HL-60 (cell line): ENCODE results near the gene CCDC192.
"Not testable (repeated sequence)": the region's sequence is repeated elsewhere in the genome, so short reads cannot be mapped to it uniquely, and the experiment has no call there.

Experiments
- DNase-seq, 2 experiments: peaks; one replicate each; pipeline ENCODE4 v3.0.0-alpha.2; 2010 to 2020; ENCODE audit warnings: low read depth in 1 of 2, low spot score in 1 of 2
- H3K27ac ChIP-seq: fragments of 250-450 bp; sonication (Bioruptor Pico); replicated peaks from 2 replicates; pipeline ENCODE4 v1.5.1; 2020; ENCODE audit warnings: mild to moderate bottlenecking, moderate library complexity
- H3K27me3 ChIP-seq: fragments of 250-450 bp; sonication (Bioruptor Pico); 2 replicates; pipeline ENCODE4 v1.5.1; 2021; ENCODE audit warnings: mild to moderate bottlenecking, moderate library complexity; ENCODE audit not compliant: insufficient read depth, poor library complexity, severe bottlenecking
- H3K4me3 ChIP-seq: replicated peaks from 2 replicates; pipeline ENCODE4 v1.5.1; 2011; ENCODE audit warnings: mild to moderate bottlenecking, control low read depth, low read length; ENCODE audit not compliant: insufficient read depth
- GABPA ChIP-seq: IDR thresholded peaks from 2 replicates; pipeline ENCODE4 v1.6.1; 2012; ENCODE audit warnings: low read depth
- POLR2AphosphoS5 ChIP-seq: IDR thresholded peaks from 2 replicates; pipeline ENCODE4 v1.6.1; 2012; ENCODE audit warnings: low read depth
- SPI1 ChIP-seq: IDR thresholded peaks from 2 replicates; pipeline ENCODE4 v1.6.1; 2012; ENCODE audit warnings: low read depth, mild to moderate bottlenecking, borderline replicate concordance
- TF ChIP-seq, protein P1 (sequence below): IDR thresholded peaks from one replicate; pipeline ENCODE4 v1.5.1; 2011; ENCODE audit warnings: low read length, control low read depth, inconsistent platforms; ENCODE audit not compliant: insufficient read depth
- TF ChIP-seq, protein P2 (sequence below): IDR thresholded peaks from 2 replicates; pipeline ENCODE4 v1.6.1; 2012; ENCODE audit warnings: low read depth; ENCODE audit not compliant: insufficient replicate concordance

Gene CCDC192

DNA sequence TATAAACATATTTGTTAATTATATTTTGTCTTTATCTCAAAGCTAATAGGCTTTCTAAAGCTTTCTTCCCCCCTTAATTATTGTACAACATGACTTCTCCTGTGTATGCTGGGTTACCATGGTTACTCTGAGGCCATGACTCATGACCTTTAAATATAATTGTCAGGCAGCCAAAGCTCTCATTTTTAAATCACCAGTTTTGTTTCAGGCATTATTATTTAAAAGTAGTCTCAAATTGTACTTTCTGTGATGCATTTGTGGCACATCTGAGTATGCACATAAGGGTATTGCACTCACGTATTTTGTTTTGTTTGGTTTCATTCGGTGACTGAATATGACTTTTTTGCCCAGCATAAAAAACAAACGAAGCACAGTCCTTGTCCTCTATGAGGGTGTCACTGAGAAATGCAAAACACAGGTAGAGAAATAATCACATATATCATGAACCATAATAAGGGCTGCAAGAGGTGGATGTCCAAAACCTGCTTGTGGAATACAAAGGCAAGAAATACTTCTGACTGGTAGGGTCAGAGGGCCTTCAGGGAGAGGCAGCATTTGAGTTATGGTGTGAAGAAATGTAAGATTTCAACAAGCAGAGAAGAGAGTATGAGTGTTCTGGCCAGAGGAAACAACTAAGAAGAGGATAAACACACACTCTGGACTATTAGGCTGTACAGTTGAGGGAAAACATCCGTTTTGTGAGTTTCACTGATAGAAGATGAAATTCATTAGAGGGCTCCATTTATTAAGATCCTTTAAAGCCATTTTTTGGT is 2.1 kb downstream of the CCDC192 start:
- DNase-seq, result no peak
- Histone ChIP-seq H3K27me3 (no peaks in the 10 kb centered on the region), H3K27ac (no peak overlapping the region), H3K4me3 (no peak overlapping the region)
- TF ChIP-seq, protein P1, sequence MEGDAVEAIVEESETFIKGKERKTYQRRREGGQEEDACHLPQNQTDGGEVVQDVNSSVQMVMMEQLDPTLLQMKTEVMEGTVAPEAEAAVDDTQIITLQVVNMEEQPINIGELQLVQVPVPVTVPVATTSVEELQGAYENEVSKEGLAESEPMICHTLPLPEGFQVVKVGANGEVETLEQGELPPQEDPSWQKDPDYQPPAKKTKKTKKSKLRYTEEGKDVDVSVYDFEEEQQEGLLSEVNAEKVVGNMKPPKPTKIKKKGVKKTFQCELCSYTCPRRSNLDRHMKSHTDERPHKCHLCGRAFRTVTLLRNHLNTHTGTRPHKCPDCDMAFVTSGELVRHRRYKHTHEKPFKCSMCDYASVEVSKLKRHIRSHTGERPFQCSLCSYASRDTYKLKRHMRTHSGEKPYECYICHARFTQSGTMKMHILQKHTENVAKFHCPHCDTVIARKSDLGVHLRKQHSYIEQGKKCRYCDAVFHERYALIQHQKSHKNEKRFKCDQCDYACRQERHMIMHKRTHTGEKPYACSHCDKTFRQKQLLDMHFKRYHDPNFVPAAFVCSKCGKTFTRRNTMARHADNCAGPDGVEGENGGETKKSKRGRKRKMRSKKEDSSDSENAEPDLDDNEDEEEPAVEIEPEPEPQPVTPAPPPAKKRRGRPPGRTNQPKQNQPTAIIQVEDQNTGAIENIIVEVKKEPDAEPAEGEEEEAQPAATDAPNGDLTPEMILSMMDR, result no peak
- TF ChIP-seq SPI1, result no peak
- TF ChIP-seq, protein P2, sequence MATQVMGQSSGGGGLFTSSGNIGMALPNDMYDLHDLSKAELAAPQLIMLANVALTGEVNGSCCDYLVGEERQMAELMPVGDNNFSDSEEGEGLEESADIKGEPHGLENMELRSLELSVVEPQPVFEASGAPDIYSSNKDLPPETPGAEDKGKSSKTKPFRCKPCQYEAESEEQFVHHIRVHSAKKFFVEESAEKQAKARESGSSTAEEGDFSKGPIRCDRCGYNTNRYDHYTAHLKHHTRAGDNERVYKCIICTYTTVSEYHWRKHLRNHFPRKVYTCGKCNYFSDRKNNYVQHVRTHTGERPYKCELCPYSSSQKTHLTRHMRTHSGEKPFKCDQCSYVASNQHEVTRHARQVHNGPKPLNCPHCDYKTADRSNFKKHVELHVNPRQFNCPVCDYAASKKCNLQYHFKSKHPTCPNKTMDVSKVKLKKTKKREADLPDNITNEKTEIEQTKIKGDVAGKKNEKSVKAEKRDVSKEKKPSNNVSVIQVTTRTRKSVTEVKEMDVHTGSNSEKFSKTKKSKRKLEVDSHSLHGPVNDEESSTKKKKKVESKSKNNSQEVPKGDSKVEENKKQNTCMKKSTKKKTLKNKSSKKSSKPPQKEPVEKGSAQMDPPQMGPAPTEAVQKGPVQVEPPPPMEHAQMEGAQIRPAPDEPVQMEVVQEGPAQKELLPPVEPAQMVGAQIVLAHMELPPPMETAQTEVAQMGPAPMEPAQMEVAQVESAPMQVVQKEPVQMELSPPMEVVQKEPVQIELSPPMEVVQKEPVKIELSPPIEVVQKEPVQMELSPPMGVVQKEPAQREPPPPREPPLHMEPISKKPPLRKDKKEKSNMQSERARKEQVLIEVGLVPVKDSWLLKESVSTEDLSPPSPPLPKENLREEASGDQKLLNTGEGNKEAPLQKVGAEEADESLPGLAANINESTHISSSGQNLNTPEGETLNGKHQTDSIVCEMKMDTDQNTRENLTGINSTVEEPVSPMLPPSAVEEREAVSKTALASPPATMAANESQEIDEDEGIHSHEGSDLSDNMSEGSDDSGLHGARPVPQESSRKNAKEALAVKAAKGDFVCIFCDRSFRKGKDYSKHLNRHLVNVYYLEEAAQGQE, result no peak
- no peak for TF ChIP-seq POLR2AphosphoS5
- no peak for TF ChIP-seq GABPA

DNA sequence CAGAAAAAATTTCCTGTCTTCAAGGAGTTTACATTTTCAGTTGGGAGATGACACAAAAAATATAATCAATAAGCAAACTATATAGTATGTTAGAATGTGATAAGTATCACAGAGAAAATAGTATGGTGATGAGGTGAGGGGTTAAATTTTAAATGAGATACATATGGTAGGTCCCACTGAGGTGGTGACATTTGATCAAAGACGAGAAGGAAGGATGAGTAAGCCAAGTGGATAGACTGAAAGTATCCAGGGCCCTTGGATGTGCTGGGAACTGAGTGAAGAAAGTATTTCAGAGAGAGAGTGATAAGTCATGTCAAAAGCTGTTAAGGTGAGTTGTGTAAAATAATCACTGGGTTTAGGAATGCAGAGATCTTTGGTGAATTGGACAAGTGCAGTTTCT is 3.5 kb downstream of the CCDC192 start:
- no peak for DNase-seq
- TF ChIP-seq, protein P2, result no peak
- no peak for TF ChIP-seq POLR2AphosphoS5
- TF ChIP-seq, protein P1, result no peak
- TF ChIP-seq SPI1, result no peak
- no peak for TF ChIP-seq GABPA
- H3K4me3 ChIP-seq, result no peak overlapping the region
- H3K27ac ChIP-seq, result no peak overlapping the region
- H3K27me3 ChIP-seq, result no peaks in the 10 kb centered on the region

DNA sequence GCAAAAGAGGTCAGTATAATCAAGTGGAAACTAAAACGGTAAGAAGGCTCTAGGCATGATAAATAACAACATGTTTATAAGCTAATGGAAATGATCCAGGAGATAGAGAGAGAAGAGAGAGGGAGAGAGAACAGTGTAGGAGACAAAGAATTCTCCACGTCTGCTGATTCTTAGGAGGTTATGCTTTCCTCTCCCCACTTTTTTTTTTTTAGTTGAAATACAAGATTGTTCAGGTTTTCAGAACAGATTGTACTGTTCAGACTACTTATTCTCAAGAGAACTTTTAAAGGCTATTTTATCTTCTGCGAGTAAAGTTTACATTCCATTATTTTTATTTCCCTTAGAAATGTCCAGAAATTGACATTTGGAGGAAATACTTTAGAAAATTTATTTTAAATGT is 4.0 kb downstream of the CCDC192 start:
- no peaks in the 10 kb centered on the region for H3K27me3 ChIP-seq
- no peak overlapping the region for H3K27ac ChIP-seq
- TF ChIP-seq GABPA, result no peak
- TF ChIP-seq, protein P2, result no peak
- TF ChIP-seq, protein P1, result no peak
- no peak for TF ChIP-seq SPI1
- no peak for TF ChIP-seq POLR2AphosphoS5
- no peak overlapping the region for H3K4me3 ChIP-seq
- no peak for DNase-seq

DNA sequence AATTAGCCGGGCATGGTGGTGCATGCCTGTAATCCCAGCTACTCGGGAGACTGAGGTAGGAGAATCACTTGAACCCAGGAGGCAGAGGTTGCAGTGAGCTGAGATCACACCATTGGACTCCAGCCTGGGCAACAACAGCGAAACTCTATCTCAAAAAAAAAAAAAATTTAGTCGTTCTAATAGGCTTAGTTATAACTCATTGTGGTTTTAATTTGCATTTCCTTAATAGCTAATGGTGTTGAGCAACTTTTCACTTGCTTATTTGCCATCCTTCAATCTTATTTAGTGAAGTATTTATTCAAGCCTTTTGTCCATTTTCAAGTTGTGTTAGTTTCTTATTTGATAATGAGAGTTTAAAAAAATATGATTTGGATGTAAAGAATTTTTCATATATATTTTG is 9.9 kb downstream of the CCDC192 start:
- not testable (repeated sequence) for H3K27ac ChIP-seq, H3K27me3 ChIP-seq, H3K4me3 ChIP-seq, DNase-seq
